Activated CD8-positive, alpha-beta memory T cell treated with anti-CD3 and anti-CD28 coated beads for 1 hour (primary cell): ENCODE results near the gene KRT83.
"Not testable (repeated sequence)": the region's sequence is repeated elsewhere in the genome, so short reads cannot be mapped to it uniquely, and the experiment has no call there.

Experiments
- DNase-seq, 2 donors: peaks; one replicate each; pipeline ENCODE4 v3.0.0-alpha.2; 2020; ENCODE audit warnings: low read depth in 1 of 2; ENCODE audit errors: extremely low read depth in 1 of 2

KRT83 gene

DNA sequence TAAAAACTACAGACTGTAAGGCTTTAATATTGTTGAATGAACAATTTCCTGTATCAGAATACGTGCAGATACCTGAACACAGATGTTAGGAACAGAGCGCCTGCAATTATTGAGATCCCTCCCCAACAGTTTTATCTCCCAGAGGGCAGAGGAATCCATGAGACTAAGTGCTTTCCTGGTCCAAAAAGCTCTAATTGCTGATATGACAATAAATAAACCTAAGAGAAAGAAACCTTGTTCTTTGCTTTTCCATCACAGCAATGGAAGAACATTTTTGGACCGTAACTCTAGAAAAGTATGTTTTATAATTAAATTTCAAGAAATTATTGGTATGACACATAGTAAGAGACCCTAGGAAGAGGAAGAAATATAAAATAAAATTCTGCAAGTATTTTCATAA, 13.0 kb upstream of the KRT83 start:
- no peak for DNase-seq

DNA sequence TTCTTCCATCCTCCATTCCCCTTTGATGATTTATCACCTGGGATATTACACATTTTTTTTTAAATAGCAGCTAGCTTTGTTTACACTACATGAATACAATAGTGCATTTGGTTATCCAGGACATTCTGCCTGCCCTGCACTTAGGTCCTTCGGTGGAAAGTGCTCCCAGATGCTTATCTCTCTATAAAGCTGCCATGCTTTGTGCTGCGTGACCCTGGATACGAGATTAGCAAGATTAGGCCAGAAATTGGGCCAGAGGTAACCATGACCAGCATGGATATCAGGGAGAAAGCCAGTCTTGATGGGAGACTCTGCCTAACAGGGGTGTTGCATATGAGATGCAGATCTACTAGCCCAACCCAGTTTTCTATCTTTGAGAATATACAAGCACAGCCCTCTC, 12.1 kb upstream of the KRT83 start:
- no peak for DNase-seq

GRCh38 chr12:52332381-52332780, 11.2 kb upstream of the KRT83 start:
- DNase-seq: no peak

- DNase-seq: no peak
Observed at GRCh38 chr12:52331833-52332232, 10.6 kb upstream of the KRT83 start.

GRCh38 chr12:52331039-52331438, 9.8 kb upstream of the KRT83 start:
- DNase-seq: no peak

DNA sequence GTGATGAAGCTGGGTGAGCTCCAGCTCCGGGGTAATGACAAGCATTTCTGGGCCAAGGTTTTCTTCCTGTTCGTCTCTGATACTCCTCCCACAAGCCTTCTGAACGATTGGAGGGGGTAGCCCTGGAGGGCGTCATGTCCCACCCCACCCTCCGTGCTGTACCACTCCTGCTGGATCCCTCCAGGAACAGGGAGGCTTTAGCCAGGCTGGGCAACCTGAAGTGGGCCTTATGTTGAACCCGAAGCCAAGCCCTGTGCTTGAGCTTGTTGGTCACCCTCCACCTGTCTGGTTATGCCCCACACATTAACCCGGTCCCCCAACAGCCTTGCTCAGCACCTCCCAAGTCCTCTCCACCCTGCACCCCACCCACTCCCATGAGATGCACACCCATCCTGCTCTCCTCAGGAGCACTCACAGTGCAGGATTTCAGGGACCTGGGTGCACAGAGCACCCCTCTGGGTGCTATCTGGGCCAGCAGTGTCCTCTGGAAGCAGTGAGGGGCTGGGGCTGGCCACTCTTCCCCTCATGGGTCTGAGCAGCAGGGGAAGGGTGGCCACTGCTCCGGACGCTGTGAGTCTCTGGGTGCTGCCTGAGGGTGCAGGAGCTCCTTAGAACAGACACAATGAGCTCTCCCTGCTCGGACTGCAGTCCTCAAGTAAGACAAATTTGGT, 6.8 kb upstream of the KRT83 start:
- no peak for DNase-seq

DNA sequence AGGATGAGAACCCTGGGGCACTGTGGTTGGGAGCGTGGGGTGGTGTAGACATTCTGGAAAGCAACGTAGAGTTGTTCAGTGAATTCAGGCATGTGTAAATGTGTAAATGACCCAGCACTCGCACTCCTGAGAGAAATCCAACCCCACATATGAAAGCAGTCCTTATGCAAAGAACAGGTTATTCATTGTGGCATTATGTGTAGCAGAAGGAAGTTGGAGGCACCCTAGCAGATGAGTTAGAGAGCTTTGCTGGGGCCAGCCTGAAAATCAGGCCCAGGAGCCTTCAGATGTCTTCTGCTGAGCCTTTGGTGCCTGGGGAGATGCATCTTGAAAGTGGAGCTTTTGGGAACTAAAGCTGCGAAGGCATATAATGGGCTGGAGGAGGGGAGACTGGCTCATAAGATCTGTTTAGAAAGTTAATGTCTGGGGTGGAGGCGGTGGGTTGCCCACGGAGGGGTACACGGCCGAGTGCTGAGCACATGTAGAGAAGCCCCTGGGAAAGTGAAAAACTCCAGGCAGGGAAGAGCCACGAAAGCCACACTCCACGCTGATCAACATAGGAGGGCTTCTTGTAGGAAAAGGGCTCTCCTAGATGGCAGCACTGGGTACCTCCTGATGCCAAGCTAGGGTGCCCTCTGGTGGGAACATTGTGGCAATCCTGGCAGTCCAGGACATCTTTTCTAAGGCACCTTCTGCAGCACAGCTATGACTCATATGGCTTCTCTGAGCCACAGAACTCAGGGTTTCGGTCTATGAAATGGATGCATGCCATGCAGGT, 6.0 kb upstream of the KRT83 start:
- peak; percentile 56 to 60 for DNase-seq

- DNase-seq: no peak
Observed at GRCh38 chr12:52324153-52324444, 2.9 kb upstream of the KRT83 start.

DNA sequence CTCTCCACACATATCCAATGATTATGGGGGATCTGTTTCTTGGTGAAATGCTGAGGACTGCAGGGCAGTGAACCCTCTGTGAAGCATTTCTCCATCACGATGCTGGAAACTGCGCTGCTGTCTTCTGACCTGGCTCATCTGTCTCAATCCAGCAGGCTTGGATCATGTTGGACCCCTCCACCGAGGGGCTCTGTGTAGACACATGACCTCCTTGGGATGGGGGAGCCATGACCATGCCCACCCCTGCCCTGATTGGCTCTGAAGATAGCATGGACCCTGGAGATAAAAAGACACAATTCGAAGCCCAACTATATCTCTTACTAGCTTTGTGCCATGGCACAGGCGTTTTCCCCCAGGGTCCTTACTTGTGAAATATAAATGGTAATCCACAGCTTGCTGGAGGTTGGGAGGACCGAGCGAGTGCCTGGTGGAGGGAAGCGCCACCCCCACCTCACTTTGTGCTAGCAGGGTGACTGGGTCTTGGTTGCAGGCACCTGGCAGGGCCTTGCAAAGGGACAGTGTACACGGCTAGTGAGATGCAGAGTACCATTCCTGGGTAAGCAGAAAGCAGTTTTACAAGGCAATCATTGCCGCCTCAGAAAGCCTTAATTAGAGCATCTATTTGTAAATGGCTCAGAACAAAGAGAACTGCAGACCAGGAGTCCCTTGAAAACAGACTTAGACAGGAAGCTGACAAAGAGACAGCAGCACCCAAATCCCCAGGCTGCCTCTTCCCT, 2.4 kb upstream of the KRT83 start:
- DNase-seq: no peak

- no peak for DNase-seq
Observed at GRCh38 chr12:52323001-52323400, 1.8 kb upstream of the KRT83 start.

DNA sequence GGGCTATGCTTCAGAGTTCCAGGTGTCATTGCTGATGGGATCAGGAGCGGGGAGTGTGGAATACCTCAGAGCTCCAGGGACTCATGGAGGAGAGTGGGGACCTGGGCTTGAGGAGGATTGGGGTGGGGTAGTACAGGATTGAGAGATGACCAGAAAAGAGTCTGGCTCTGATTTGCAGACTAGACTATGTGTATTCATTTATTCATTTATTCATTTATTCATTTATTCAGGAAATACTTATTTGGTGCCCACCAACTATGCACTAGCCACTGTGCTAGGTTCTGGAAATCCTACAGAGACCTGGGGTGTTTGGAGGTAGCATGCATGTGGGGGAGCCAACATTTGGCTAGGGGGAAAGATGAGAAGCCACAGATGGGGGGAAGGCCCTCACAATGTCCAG, 871 bp upstream of the KRT83 start:
- DNase-seq: no peak

- DNase-seq: no peak
Observed at GRCh38 chr12:52321418-52321817, 220 bp upstream of the KRT83 start.

GRCh38 chr12:52319097-52319496, 2.1 kb downstream of the KRT83 start:
- no peak for DNase-seq

- DNase-seq: no peak
Observed at GRCh38 chr12:52318241-52318990, 2.8 kb downstream of the KRT83 start.

DNA sequence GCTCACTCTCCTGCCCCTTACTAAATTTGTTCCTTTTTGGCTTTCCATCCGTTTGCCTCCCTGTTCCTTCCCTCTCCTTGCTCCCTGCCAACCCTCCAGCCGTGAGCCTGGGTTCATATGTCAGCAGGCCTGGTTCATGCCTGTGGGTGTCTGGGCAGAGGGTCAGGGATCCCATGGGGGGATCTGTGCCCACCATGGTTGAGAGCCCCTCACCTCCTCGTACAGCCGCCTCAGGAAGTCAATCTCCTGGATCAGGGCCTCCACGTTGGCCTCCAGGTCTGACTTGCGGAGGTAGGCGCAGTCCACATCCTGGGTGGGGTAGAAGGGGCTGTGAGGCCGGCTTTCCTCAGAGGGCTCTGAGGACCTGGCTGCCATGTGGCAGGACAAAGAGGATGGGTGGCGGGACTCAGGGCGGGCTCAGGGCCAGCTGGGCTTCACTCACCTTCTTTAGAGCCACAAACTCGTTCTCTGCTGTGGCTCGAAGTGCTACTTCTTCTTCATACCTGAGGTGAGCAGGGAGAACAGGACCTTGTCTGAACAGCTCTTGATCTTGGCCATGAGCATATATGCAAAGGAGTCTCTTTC, 3.6 kb downstream of the KRT83 start:
- no peak for DNase-seq

DNA sequence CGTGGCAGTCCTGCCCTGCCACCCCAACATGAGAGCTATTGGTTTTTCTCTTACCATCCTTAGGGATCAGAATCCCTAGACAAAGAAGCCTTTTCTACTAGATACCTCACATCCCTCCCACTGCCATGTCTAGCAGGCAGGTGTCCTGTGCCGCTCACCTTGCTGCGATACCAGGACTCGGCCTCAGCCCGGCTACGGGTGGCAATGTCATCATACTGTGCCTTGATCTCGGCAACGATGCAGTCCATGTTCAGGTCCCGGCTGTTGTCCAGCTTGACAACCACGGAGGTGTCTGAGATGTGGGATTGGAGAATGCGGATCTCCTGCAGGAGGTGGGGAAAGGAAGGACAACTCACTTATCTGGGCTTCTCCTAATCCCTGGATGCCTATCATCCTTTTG, 4.5 kb downstream of the KRT83 start:
- no peak for DNase-seq

DNA sequence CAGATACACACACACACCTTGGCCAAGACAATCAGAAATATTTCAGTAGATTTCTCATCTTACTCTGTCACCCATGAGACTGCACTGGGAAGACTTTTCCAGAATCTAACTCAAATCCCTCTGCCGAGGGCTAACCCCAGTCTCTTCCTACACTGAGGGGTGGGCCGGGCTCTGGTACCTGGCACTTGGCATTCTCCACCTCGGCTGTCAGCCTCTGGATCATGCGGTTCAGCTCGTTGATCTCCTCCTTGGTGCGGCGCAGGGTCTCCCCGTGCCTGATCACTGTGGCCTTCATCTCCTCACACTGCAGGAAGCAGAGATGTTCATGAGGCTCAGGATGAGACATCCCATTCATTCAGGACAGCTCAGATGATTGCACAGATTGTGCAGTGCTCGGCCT, 4.9 kb downstream of the KRT83 start:
- DNase-seq: no peak

- DNase-seq: not testable (repeated sequence)
Observed at GRCh38 chr12:52315721-52316120, 5.5 kb downstream of the KRT83 start.

DNA sequence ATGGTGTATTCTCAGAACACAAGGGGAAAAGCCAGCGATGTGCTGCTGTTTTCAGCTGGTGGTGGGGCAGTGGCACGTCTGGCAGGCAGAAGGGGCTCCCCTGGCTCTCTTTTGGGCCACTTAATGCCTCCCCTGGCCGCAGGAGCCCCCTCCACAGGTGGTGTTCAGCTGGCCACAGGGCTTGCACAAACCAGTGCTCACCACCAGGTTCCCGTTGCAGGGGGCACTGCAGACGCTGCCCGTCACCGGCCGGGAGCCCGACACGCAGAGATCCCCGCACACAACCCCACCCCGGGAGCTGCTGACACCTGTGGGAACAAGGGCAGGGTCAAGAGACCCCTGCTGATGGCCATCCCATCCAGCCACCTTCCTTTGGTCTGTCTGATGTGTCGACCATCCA, 6.7 kb downstream of the KRT83 start:
- no peak for DNase-seq

DNA sequence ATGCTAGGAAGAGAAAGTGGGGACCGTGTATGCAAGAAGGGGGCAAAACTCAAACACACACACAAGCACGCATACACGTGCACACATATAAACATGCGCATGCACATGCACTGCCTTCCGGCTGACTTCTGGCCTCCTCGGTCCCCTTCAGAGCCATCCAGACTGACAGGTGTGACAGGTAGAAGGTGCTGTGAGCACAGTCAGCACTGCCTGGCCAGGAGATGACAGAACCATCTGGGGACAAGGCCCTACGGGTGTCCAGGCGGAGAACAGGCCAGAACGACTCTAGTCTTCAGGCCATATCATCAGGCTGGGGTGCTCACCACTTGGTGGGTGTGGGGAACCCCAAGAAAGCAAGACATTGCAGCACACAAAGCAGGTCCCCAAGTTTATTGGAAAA, 7.3 kb downstream of the KRT83 start:
- DNase-seq: no peak

DNA sequence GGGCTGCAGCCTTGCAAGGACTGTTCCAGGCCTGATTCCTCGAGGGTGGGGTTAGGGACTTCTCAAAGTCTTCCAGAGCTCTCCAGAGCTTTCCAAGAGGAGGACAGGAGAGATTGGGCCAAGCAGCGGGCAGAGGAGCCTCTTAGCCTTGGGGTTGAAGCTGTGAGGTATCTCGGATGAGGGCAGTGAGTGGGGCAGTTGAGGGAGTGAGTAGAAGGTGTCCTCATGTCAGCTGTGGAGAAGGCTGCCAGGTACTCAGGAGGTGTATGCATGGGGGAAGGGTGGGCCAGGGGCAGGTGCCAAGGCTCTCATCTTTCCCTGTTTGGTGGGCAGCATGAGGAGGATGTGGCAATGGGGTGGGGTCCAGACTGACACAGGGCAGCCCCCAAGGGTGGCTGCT, 7.7 kb downstream of the KRT83 start:
- no peak for DNase-seq
